GM20431 (cell line): ENCODE results near the gene RHBDF1.
"Not testable (repeated sequence)": the region's sequence is repeated elsewhere in the genome, so short reads cannot be mapped to it uniquely, and the experiment has no call there.

ENCODE experiments used
- in situ Hi-C: fragments of 300-500 bp; cut with MseI, MboI; formaldehyde crosslinking; loops from one replicate; pipeline ENCODE4 v1.15.0; 2020; ENCODE audit warnings: low sequenced_read_pairs; ENCODE audit not compliant: unreplicated experiment

Gene RHBDF1

DNA sequence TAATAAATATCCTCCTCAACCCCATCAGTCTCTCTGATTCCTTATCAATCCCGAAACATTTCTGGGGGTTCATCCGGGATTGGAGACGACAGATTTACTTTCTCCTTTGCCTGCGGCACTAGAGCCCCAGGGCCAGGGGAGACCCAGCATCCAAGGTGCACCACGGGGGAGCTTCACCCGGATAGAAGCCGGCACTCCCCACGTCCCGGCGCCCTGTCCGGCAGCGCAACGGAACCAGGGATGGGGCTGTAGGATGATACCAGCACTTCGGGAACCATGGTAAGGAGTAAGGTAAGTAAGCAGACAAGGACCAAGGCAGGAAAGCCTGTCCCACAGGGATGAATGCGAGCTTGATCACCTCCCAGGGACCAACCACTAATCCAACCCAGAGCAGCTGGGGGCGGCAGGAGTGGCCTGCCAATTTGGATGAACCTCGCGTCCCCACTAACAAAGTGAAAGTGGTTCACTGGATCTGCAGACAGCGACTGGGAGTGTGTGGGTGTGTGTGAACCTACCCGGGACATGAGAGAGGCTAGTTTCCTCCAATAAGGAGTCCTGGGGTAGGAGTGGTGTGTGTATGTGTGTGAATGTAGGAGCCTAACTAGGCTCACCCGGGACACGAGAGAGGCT, 30.9 kb downstream of the RHBDF1 start:
- in situ Hi-C loops: no loop called here

DNA sequence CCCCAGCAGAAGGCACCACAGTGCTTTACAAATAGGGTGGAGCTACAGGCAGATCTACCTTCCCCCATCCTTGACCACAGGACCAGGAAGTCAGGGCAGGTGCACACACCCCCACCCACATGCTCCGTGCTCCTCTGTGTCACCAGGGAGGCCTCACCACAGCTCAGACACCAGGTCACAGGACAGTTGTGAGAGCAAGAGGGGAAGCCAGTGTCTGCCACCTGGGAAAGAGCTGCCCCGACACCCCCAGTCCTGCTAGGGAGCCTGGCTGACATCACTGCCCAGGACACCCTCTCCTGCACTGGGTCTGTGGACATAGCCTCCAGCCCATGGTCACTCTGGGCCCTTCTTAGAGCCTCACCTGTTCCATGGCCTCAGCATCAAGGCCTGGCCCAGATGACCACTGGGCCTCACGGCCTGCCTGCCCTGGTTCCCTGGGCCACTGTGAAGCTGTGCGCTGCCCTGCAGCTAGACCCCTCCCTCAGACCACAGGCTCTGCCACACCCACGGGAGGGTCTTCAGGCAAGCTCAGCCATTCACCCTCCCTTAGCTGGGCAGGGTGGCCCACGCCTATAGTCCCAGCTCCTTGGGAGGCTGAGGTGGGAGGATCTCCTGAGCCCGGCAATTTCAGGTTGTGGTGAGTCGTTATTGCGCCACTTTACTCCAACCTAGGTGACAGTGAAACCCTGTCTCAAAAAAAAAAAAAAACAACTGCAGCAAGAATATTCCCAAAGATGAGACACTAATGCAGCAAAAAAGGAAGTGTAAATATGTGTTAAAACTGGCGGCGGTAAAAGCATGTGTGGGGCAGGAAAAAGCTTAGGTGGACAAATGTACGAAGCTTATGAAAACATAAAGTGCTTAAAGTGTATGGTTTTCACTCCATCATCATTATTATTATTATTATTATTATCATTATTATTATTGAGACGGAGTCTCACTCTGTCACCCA, 33.2 kb downstream of the RHBDF1 start:
- in situ Hi-C loops: no loop called here

DNA sequence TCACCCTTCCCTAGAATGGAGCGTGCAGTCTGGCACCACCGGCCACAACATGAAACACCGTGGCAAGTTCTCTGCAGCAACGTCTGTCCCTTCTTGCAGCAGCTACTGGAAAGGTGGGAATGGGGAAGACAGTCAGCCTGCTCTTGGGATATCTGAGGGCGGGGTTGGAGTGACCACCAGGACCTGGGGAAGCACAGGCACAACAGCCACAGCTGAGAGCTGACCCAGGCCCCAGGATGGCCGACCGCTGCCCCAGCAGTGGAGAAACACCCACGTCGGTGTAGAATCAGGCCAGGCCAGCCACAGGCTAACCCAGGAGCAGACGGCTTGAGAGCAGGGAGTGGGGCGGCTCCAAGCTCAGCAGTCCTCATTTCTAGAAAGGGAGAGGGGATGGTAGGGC, 34.2 kb downstream of the RHBDF1 start:
- in situ Hi-C loops: not testable (repeated sequence)

DNA sequence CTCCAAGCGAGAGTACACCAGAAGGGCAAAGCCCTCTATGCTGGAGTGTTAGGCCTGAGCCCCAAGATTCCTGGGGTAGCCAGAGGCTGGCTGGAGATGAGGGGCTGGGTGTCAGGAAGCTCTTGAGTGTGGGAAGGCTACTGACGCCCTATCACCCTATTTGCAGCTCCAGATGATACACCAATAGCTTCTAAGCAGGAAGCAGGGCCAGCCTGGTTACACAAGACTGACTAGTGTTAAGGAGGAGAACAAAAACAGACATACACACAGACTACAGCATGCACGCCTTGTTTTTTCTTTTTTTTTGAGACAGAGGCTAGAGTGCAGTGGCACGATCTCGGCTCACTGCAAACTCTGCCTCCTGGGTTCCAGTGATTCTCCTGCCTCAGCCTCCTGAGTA, 34.9 kb downstream of the RHBDF1 start:
- in situ Hi-C loops: no loop called here

DNA sequence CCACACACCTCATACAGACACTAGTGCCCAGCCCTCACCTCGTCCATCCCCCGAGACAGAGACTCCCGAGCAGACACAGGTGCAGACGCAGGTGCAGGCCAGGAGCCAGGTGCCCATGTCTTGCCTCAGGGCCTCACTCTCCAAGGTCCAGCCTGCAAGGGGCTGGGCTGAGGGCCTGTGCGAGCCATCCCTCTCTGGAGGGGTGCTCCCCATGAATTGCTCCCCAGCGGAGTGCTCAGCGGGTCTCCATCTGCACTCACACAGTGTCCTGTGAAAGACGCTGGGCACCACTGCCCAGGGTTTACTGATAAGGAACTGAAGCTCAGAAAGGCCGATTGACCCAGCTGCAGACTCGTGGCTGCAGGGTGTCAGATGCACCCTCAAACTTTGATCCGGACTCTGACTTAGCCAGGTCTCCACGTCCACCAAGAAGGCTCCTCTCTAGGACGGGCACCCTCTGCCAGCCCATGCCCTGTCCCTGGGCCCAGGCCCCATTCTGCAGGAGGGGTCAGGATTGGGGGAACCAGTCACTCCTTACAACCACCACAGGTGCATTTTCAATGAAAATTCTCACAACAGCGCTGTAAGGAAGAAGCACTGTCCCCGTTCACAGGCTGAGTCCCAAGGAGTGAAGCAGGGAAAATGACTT, 36.0 kb downstream of the RHBDF1 start:
- in situ Hi-C loops: no loop called here

DNA sequence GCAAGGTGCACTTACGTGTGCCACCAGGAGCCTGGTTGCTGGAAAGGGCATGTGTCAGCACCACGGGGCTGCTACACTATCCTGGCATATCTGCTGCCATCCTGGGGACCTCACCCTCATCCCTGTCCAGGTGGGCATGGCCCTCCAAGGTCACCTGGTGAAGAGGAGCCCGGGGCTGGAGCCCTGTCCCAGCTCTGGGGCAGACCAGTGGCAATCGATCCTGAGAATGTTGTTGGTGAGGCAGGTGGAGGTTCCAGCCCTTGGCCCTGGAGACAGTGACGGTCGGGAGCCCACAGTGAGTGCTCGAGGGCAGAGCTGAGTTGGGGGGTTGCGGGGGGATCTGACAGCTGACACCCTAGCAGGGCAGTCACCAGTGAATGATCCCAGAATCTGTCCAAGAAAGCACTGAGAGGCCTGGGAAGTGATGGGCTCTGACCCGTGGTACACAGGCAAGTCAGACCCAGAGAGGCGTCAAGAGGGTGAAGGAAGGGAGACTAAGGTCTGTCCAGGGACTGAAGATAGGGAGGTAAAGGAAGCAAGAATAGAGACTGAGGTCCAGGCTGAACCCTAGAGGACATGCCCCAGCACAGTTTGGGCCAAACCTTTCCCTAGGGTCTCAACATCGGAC, 36.6 kb downstream of the RHBDF1 start:
- in situ Hi-C loops: no loop called here

DNA sequence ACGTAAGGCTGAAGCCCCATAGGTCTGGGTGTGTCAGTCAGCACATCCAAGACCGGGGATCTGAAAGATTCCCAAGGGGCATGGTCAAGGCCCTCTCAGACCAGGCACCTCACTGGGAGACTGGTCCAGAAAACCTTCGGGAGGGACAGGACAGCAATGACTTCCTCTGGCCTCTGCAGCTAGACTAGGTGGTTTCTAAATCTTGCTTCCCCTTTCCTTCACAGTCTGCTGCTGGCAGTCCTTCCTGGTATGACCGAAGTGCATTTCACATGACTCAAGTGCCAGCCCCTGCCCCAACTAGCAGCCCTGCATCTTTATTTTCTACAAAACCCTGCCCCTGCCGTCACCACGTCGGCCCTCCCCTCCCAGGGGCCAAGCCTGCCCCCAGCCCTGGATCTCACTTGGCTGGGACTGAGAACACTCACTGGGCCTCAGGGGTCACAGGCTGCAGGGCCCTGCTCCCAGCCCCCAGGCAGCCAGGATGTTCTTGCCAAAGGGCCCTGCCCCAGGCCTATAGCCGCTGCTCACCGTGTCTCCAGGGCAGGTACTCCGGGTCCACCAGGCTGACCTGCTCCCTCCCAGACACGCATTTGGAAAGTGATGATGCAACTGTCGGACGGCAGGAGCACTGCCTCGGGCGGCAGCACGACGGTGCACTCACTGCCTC, 37.3 kb downstream of the RHBDF1 start:
- in situ Hi-C loops: no loop called here

DNA sequence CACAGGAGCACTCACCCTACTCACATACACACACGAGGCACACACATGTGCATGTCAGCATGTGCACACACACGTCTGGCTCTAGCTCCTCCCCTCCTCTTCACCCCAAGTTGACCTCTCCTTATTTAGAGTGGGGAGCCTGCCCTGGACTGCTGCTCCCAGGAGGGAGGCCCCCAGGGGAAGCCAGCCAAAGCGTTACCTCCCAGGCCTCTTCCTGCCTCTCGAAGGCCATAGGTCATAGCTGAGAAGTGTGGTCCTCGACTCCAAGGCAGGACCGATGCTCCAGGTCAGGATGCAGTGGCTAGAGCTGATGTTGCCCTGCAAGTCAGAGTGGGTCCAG, 37.8 kb downstream of the RHBDF1 start:
- in situ Hi-C loops: no loop called here

DNA sequence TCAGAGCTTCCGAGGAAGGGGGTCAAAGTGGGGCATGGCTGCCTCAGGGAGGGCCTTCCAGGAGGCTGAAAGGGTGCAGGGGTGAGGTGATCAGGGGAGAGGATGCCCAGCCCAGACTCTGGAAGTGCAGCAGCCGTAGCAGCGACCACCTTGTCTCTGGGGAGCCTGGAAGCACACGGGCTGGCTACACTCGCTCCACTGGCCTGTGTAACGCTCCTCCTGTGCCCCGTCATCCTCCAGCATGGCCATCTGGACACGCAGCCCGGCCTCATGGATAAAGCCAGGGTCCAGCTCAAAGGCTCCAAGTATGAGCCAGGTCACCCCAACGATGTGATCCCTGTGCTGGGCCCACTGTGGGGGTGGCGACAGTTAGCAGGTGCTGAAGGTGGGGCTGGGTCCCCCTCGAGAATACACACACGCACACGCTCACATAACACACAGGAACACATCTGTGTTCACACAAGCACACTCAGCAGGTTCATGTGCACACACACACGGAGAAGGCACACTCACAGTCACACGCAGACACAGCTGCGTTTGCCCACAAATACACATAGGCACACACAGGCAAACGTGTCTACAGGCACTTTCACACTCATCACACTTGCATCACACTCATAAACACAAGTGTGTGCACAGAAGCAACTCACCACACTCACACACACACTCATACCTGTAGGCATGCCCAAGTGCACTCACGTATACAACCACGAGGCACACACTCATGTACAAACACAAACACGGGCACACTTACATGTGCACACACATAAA, 38.4 kb downstream of the RHBDF1 start:
- in situ Hi-C loops: no loop called here

DNA sequence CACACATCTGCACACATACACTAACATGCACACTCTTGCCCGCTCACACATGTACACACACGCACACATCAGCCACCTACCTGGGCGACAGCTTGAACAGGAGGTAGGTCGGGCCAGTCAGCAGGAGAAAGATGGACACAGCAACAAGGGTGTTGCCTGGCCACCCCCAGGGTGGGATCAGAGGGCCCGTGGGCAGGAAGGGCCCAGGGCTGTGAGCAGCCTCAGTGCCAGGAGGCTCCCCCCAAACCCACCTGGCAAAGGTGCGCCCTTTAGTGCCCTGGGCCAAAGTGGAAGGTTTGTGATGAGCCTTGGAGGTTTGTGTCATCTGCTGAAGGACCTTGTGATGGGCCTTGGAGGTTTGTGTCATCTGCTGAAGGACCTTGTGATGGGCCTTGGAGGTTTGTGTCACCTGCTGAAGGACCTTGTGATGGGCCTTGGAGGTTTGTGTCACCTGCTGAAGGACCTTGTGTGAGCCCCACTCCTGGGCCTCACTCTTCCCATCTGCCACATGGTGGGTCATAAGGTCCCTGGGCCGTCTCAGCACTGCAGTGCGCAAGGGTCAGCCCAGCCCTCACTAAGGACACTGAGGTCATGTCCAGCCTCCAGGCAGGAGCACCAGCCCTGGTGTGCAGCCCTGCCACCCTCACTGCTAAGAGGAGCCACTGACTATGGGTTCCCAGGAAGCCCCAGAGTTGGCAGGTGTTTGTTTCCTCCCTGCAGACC, 39.1 kb downstream of the RHBDF1 start:
- in situ Hi-C loops: not testable (repeated sequence)

DNA sequence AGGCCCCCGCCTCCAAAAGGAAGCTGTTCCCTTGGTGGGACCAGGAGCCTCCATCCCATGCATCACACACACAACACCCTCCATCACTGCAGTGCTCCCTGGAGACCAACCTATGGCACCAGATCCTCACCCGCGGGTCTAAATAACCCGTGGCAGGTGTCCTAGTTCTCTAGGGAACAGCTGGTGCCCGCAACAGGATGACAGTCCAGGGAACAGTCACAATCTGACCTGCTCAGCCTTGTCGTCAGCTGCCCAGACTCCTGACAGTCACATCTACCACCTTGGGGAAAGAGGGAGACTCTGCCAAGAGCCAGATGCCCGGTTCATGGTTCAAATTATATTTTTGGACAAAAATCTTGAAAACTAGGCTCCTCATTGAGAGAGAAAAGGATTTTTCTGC, 41.8 kb downstream of the RHBDF1 start:
- in situ Hi-C loops: not testable (repeated sequence)

DNA sequence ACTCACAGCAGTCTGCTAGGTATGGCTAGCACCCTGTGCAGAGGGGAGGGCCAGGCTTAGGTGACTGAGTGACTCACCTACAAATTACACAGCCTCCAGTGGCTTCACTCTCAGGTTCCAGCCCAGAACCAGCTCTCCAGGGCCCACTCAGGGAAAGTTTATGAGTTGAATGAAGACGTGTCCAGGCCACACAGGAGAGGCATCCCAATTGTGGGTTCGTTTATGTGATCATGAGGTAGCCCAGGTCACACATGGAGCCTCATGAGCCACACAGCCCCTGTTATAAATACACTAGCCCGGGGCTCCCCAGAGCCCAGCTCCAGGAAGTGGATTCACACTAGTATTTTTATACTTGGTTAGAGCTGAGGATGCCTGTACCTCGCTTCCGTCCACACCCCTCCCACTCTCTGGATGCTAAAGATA, 46.5 kb downstream of the RHBDF1 start:
- in situ Hi-C loops: not testable (repeated sequence)

DNA sequence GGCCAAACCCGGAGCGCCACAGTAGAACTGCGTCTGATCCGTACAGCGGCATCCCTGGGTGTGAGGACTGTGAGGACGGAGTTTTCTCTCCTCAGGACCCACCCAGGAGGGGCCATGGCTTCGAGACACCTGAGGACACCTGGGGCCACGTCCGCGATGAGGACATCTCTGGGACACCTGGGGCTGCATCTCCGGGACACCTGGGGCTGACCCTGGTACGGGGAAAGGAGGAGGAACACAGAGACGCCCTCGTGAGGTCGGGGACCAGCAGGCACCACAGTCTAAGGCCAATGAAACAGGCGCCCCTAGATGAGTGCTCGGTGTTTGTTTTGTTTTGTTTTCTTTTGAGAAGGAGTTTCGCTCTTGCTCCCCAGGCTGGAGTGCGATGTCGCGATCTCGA, 48.3 kb downstream of the RHBDF1 start:
- in situ Hi-C loops: not testable (repeated sequence)

DNA sequence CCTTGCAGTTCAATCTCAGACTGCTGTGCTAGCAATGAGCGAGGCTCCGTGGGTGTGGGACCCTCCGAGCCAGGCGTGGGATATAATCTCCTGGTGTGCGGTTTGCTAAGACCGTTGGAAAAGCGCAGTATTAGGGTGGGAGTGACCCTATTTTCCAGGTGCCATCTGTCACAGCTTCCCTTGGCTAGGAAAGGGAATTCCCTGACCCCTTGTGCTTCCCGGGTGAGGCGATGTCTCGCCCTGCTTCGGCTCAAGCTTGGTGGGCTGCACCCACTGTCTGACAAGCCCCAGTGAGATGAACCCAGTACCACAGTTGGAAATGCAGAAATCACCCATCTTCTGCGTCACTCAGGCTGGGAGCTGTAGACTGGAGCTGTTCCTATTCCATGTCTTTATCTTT, 51.5 kb downstream of the RHBDF1 start:
- in situ Hi-C loops: not testable (repeated sequence)

DNA sequence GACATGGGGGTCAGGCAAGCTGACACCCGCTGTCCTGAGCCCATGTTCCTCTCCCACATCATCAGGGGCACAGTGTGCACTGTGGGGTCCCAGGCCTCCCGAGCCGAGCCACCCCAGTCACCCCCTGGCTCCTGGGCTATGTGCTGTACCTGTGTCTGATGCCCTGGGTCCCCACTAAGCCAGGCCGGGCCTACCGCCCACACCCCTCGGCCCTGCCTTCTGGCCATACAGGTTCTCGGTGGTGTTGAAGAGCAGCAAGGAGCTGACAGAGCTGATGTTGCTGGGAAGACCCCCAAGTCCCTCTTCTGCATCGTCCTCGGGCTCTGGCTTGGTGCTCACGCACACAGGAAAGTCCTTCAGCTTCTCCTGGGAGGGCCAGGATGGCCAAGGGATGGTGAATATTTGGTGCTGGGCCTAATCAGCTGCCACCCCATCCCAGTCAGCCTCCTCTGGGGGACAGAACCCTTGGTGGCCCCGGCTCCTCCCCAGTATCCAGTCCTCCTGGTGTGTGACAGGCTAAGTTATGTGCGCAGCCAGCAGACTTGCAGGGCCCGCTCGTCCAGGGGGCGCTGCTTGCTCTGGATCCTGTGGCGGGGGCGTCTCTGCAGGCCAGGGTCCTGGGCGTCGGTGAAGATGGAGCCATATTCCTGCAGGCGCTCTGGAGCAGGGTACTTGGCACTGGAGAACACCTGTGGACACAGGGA, 55.2 kb downstream of the RHBDF1 start:
- in situ Hi-C loops: not testable (repeated sequence)

DNA sequence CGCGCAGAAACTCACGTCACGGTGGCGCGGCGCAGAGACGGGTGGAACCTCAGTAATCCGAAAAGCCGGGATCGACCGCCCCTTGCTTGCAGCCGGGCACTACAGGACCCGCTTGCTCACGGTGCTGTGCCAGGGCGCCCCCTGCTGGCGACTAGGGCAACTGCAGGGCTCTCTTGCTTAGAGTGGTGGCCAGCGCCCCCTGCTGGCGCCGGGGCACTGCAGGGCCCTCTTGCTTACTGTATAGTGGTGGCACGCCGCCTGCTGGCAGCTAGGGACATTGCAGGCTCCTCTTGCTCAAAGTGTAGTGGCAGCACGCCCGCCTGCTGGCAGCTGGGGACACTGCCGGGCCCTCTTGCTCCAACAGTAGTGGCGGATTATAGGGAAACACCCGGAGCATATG, 61.7 kb downstream of the RHBDF1 start:
- in situ Hi-C loops: not testable (repeated sequence)

DNA sequence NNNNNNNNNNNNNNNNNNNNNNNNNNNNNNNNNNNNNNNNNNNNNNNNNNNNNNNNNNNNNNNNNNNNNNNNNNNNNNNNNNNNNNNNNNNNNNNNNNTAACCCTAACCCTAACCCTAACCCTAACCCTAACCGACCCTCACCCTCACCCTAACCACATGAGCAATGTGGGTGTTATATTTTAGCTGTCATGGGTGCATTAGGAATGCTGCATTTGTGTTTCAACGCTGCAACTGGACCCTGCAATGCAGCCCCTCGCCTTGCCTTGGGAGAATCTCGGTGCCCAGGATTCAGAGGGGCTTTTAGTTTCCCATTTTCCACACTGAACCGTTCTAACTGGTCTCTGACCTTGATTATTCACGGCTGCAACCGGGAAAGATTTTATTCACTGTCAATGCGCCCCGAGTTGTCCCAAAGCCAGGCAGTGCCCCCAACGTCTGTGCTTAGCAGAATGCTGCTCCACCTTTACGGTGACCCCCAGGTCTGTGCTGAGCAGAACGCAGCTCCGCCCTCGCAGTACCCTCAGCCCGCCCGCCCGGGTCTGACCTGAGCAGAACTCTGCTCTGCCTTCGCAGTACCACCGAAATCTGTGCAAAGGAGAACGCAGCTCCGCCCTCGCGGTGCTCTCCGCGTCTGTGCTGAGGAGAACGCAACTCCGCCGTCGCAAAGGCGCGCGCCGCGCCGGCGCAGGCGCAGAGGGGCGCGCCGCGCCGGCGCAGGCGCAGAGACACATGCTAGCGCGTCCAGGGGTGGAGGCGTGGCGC, 62.3 kb downstream of the RHBDF1 start:
- in situ Hi-C loops: no loop called here
